ENCODE data around the gene ALKBH2. TPM values are rescaled to one million over a fixed set of nuclear protein-coding genes. Genes with fewer than 3 reads are reported as not detected.

Gene ALKBH2
- total RNA-seq, 4 donors from 2014 or later: 8.7 to 22.5 (median 18.2) TPM

- peak within 1 kb of the TSS; percentile 93 to 99 (median 97) for H3K27ac ChIP-seq
- H3K4me1 ChIP-seq: peaks cover 35 to 76% of the 10 kb centered on the region in 2 donors
- ATAC-seq (peak; percentile 71 to 74), DNase-seq (peak; percentile 95 to 98)
- TF ChIP-seq POLR2A (IDR thresholded peaks at IDR 0.05): peak; percentile 84 to 87
- no peak for TF ChIP-seq CTCF (IDR thresholded peaks at IDR 0.05 in 4 of 5, conservative IDR thresholded peaks at IDR 0.05 in 1 of 5)
- in situ Hi-C loops (cut with MboI; ENCODE audit: low sequenced_read_pairs in 4 of 4) (loop anchor here in 1 of 4 donors (25.0 kb wide), 1 partner anchor 429 kb away; no protein-coding TSS in a partner anchor), intact Hi-C loops (cut with DNase I; ENCODE audit: low total_unique reads) (loop anchor here (1.0 to 10.0 kb wide), 4 partner anchors 15 to 424 kb away; no protein-coding TSS in a partner anchor)
- H3K36me3 ChIP-seq: peaks cover 0 to 10% of the 10 kb centered on the region in 2 donors
- no peaks in the 10 kb centered on the region for H3K27me3 ChIP-seq
- no peaks in the 10 kb centered on the region for H3K9me3 ChIP-seq
- H3K4me3 ChIP-seq: peak within 1 kb of the TSS; percentile 67 to 78 (median 72)
Observed at GRCh38 chr12:109115758-109116610, 22.7 kb upstream of the ALKBH2 start, which contains the start of gene ACACB. TSS of gene ACACB (plus strand) at chr12:109116587. CDS start at chr12:109139406, 22,819 bp downstream.

GRCh38 chr12:109115404-109115757 lies 22.1 kb upstream of the ALKBH2 start:
- peak; percentile 44 to 49 for ATAC-seq
- TF ChIP-seq POLR2A (IDR thresholded peaks at IDR 0.05) (peak in 1 of 2 donors; percentile 37), CTCF (IDR thresholded peaks at IDR 0.05 in 4 of 5, conservative IDR thresholded peaks at IDR 0.05 in 1 of 5) (no peak)
- in situ Hi-C loops (cut with MboI; ENCODE audit: low sequenced_read_pairs in 4 of 4): loop anchor here in 1 of 4 donors (25.0 kb wide), 1 partner anchor 428 kb away; no protein-coding TSS in a partner anchor
- no peaks in the 10 kb centered on the region for H3K27me3 ChIP-seq
- peak; percentile 82 to 84 for DNase-seq
- H3K9me3 ChIP-seq: no peaks in the 10 kb centered on the region
- peak overlapping the region in 3 of 4 donors; percentile 6 to 21 (median 19) for H3K4me3 ChIP-seq
- peaks cover 35 to 73% of the 10 kb centered on the region in 2 donors for H3K4me1 ChIP-seq
- peak overlapping the region; percentile 93 to 99 (median 97) for H3K27ac ChIP-seq
- peaks cover 0 to 10% of the 10 kb centered on the region in 2 donors for H3K36me3 ChIP-seq
- intact Hi-C loops (cut with DNase I; ENCODE audit: low total_unique reads): loop anchor here (5.0 to 10.0 kb wide), 2 partner anchors 321 to 423 kb away; no protein-coding TSS in a partner anchor

- in situ Hi-C loops (cut with MboI; ENCODE audit: low sequenced_read_pairs in 4 of 4): loop anchor here in 1 of 4 donors (25.0 kb wide), 1 partner anchor 427 kb away; no protein-coding TSS in a partner anchor
- Histone ChIP-seq H3K4me3 (peak overlapping the region in 3 of 4 donors; percentile 6 to 21 (median 17)), H3K9me3 (no peaks in the 10 kb centered on the region), H3K4me1 (peaks cover 31 to 69% of the 10 kb centered on the region in 2 donors), H3K27ac (peak overlapping the region; percentile 93 to 99 (median 97)), H3K27me3 (no peaks in the 10 kb centered on the region), H3K36me3 (peaks cover 0 to 6% of the 10 kb centered on the region in 2 donors)
- no peak for TF ChIP-seq CTCF (IDR thresholded peaks at IDR 0.05 in 4 of 5, conservative IDR thresholded peaks at IDR 0.05 in 1 of 5)
- TF ChIP-seq POLR2A (IDR thresholded peaks at IDR 0.05): no peak
- DNase-seq (no peak), ATAC-seq (no peak)
- intact Hi-C loops (cut with DNase I; ENCODE audit: low total_unique reads): loop anchor here (5.0 to 10.0 kb wide), 3 partner anchors 48 to 422 kb away; no protein-coding TSS in a partner anchor
Observed at GRCh38 chr12:109114644-109115043, 21.4 kb upstream of the ALKBH2 start.

- Histone ChIP-seq H3K4me1 (peaks cover 27 to 62% of the 10 kb centered on the region in 2 donors), H3K27me3 (no peaks in the 10 kb centered on the region), H3K4me3 (no peak overlapping the region), H3K9me3 (no peaks in the 10 kb centered on the region), H3K27ac (peak overlapping the region; percentile 93 to 99 (median 97)), H3K36me3 (peaks cover 0 to 8% of the 10 kb centered on the region in 2 donors)
- no peak for TF ChIP-seq POLR2A (IDR thresholded peaks at IDR 0.05)
- TF ChIP-seq CTCF (IDR thresholded peaks at IDR 0.05 in 4 of 5, conservative IDR thresholded peaks at IDR 0.05 in 1 of 5): no peak
- DNase-seq (no peak), ATAC-seq (no peak)
- in situ Hi-C loops (cut with MboI; ENCODE audit: low sequenced_read_pairs in 4 of 4): loop anchor here in 1 of 4 donors (25.0 kb wide), 1 partner anchor 426 kb away; no protein-coding TSS in a partner anchor
- intact Hi-C loops (cut with DNase I; ENCODE audit: low total_unique reads): loop anchor here (5.0 to 10.0 kb wide), 2 partner anchors 49 to 319 kb away; no protein-coding TSS in a partner anchor
Observed at GRCh38 chr12:109113661-109114321, 20.5 kb upstream of the ALKBH2 start.

Measured in gastrocnemius medialis (tissue), 4 donors.